ENCODE measurements around the gene CYP27B1.
A peak's percentile ranks its signal among the peaks of the same experiment; 100 is the strongest.

CYP27B1 gene

DNA sequence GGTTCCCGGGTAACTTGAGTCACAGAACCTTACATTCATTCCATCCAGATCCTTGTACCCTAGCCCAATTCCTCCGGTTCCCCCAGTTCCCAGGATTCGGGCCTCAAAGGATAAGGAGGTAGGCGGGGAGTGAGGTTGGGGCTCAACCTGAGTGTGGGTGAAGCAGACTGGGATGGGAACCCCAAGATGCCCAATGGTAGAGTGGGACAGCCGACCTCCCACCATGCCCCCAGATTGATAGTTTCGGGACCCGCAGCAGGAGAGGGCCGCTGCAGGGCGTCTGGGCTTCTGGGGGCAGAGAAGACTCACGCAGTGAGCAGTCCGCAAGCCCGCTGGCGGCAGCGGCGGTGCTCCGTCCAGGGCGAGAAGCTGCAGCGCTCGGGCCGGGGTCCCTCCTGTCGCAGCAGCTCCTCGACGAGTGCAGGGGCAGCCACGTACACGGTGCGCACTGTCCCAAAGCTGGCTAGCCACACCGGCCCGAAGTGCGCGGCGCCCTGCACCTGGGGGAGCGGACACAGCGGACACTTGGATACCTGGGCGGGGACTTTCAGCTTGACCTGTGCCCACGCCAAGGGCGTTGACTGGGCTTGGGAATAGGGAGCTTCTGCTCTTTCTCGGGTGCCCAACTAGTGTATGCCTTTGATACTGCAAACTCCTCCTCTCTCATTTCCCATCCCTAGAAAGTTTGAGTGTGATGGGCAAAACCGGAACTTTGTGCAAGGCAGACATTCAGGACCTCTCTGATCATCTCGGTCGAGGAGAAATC lies 997 bp downstream of the CYP27B1 start:
- H3K9ac ChIP-seq: no peak overlapping the region
- peak overlapping the region in 9 of 10 experiments; percentile 22 to 53 (median 33); a peak in 12 of 20 replicates for H3K4me3 ChIP-seq
- no peak overlapping the region for H3K27ac ChIP-seq

GRCh38 chr12:57765003-57765697 lies 1.7 kb downstream of the CYP27B1 start:
- Histone ChIP-seq H3K4me3 (peak overlapping the region in 9 of 10 experiments; percentile 22 to 53 (median 33); a peak in 17 of 20 replicates), H3K4me2 (peak overlapping the region; percentile 27 to 77 (median 61); a peak in 21 of 22 replicates), H3K27ac (no peak overlapping the region), H3K36me3 (peaks cover 18 to 43% (median 31%) of the 10 kb centered on the region in 11 experiments), H4K20me1 (peaks cover 0 to 93% (median 39%) of the 10 kb centered on the region in 11 experiments; a peak in 19 of 22 replicates), H3K4me1 (peaks cover 9 to 41% (median 29%) of the 10 kb centered on the region in 10 experiments), H3K27me3 (peaks cover 66 to 88% (median 79%) of the 10 kb centered on the region in 11 experiments), H3K9me3 (replicated peaks in 1 of 11) (peaks cover 0 to 7% (median 0%) of the 10 kb centered on the region in 11 experiments; a peak in 2 of 22 replicates), H3K9ac (0 out of 22 replicates have a peak overlapping the region, but pooled peaks of 1 of the 11 experiments have one; percentile 34)
- TF ChIP-seq Cebpa-rat (IDR thresholded peaks at IDR 0.05): no peak

More for the DNA sequence above, 997 bp downstream of the CYP27B1 start:
- Histone ChIP-seq H3K4me1 (peaks cover 13 to 49% (median 33%) of the 10 kb centered on the region in 10 experiments), H4K20me1 (peaks cover 0 to 94% (median 34%) of the 10 kb centered on the region in 11 experiments; a peak in 18 of 22 replicates), H3K9me3 (replicated peaks in 1 of 11) (peaks cover 0 to 7% (median 0%) of the 10 kb centered on the region in 11 experiments; a peak in 2 of 22 replicates), H3K36me3 (peaks cover 18 to 50% (median 36%) of the 10 kb centered on the region in 11 experiments), H3K4me2 (peak overlapping the region; percentile 27 to 77 (median 61); a peak in 19 of 22 replicates), H3K27me3 (peaks cover 66 to 82% (median 78%) of the 10 kb centered on the region in 11 experiments)
- TF ChIP-seq Cebpa-rat (IDR thresholded peaks at IDR 0.05): no peak

- Histone ChIP-seq H3K4me1 (peaks cover 9 to 36% (median 29%) of the 10 kb centered on the region in 10 experiments), H3K9ac (no peak overlapping the region), H3K27ac (no peak overlapping the region), H3K27me3 (peaks cover 66 to 88% (median 79%) of the 10 kb centered on the region in 11 experiments), H3K9me3 (replicated peaks in 1 of 11) (peaks cover 0 to 7% (median 0%) of the 10 kb centered on the region in 11 experiments; a peak in 2 of 22 replicates), H4K20me1 (peaks cover 3 to 93% (median 43%) of the 10 kb centered on the region in 11 experiments; a peak in 20 of 22 replicates), H3K4me3 (peak overlapping the region in 8 of 10 experiments; percentile 16 to 53 (median 34); a peak in 11 of 20 replicates), H3K36me3 (peaks cover 16 to 38% (median 27%) of the 10 kb centered on the region in 11 experiments), H3K4me2 (peak overlapping the region; percentile 27 to 77 (median 61); a peak in 20 of 22 replicates)
- no peak for TF ChIP-seq Cebpa-rat (IDR thresholded peaks at IDR 0.05)
Measured at GRCh38 chr12:57764662-57765002, 2.2 kb downstream of the CYP27B1 start.

GRCh38 chr12:57763881-57764661 lies 2.8 kb downstream of the CYP27B1 start:
- Histone ChIP-seq H3K9ac (no peak overlapping the region), H3K9me3 (replicated peaks in 1 of 11) (peaks cover 0 to 7% (median 0%) of the 10 kb centered on the region in 11 experiments; a peak in 2 of 22 replicates), H3K36me3 (peaks cover 12 to 32% (median 21%) of the 10 kb centered on the region in 11 experiments), H4K20me1 (peaks cover 3 to 91% (median 43%) of the 10 kb centered on the region in 11 experiments; a peak in 20 of 22 replicates), H3K27ac (no peak overlapping the region), H3K27me3 (peaks cover 66 to 91% (median 84%) of the 10 kb centered on the region in 11 experiments), H3K4me1 (peaks cover 9 to 33% (median 29%) of the 10 kb centered on the region in 10 experiments), H3K4me2 (peak overlapping the region in 1 of 11 experiments; percentile 67; a peak in 1 of 22 replicates), H3K4me3 (no peak overlapping the region; a peak in 1 of 20 replicates)
- no peak for TF ChIP-seq Cebpa-rat (IDR thresholded peaks at IDR 0.05)

GRCh38 chr12:57762463-57762862 lies 4.4 kb downstream of the CYP27B1 start:
- Histone ChIP-seq H3K9ac (no peak overlapping the region), H4K20me1 (peaks cover 3 to 82% (median 41%) of the 10 kb centered on the region in 11 experiments; a peak in 20 of 22 replicates), H3K36me3 (peaks cover 0 to 17% (median 11%) of the 10 kb centered on the region in 11 experiments; a peak in 16 of 22 replicates), H3K4me3 (no peak overlapping the region), H3K9me3 (replicated peaks in 1 of 11) (peaks cover 0 to 7% (median 0%) of the 10 kb centered on the region in 11 experiments; a peak in 2 of 22 replicates), H3K27me3 (peaks cover 67 to 92% (median 87%) of the 10 kb centered on the region in 11 experiments), H3K27ac (no peak overlapping the region), H3K4me2 (no peak overlapping the region), H3K4me1 (peaks cover 9 to 31% (median 28%) of the 10 kb centered on the region in 10 experiments)
- no peak for TF ChIP-seq Cebpa-rat (IDR thresholded peaks at IDR 0.05)

DNA sequence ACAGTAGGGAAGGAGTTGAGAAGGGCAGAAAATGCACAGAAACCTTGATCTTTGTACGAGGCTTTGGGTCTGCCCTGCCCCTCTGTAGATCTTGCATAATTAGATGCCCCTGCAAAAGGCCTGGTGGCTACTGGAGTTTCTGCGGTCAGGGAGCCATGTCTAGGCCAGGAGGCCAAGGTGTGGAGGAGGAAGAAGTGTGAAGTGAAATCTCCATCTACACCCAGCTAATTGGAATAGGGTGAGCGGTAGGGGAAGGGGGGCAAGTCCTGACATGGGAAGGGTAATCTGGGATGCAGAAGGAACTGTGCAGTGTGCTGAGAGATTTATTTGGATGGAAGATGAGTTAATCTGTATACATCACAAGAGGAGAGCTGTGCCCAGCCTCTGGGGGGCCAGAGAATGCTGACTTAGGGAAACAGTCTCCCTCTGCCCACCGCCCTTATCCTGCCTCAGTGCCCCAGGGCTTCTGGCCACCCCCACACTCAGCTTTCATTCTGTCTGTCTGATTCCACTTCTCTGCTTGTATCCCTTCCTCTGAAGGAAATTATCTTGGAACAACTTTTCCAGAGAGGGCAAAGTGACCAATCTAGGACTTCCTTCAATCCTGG lies 5.4 kb downstream of the CYP27B1 start:
- H3K9ac ChIP-seq: no peak overlapping the region
- TF ChIP-seq Cebpa-rat (IDR thresholded peaks at IDR 0.05): no peak
- H3K27ac ChIP-seq: no peak overlapping the region
- peaks cover 3 to 77% (median 33%) of the 10 kb centered on the region in 11 experiments; a peak in 20 of 22 replicates for H4K20me1 ChIP-seq
- peaks cover 64 to 92% (median 87%) of the 10 kb centered on the region in 11 experiments for H3K27me3 ChIP-seq
- H3K4me2 ChIP-seq: no peak overlapping the region
- peaks cover 14 to 28% (median 24%) of the 10 kb centered on the region in 10 experiments for H3K4me1 ChIP-seq
- no peak overlapping the region for H3K4me3 ChIP-seq
- peaks cover 0 to 7% (median 0%) of the 10 kb centered on the region in 11 experiments; a peak in 2 of 22 replicates for H3K9me3 ChIP-seq (replicated peaks in 1 of 11)
- H3K36me3 ChIP-seq: peaks cover 0 to 18% (median 6%) of the 10 kb centered on the region in 11 experiments; a peak in 10 of 22 replicates

GRCh38 chr12:57760347-57760982 lies 6.4 kb downstream of the CYP27B1 start:
- H3K27ac ChIP-seq: no peak overlapping the region
- H3K36me3 ChIP-seq: peaks cover 0 to 18% (median 6%) of the 10 kb centered on the region in 11 experiments; a peak in 10 of 22 replicates
- no peak overlapping the region for H3K4me3 ChIP-seq
- peaks cover 23 to 27% (median 25%) of the 10 kb centered on the region in 10 experiments for H3K4me1 ChIP-seq
- no peak overlapping the region for H3K4me2 ChIP-seq
- H3K9me3 ChIP-seq (replicated peaks in 1 of 11): peaks cover 0 to 7% (median 0%) of the 10 kb centered on the region in 11 experiments; a peak in 1 of 22 replicates
- TF ChIP-seq Cebpa-rat (IDR thresholded peaks at IDR 0.05): no peak
- H4K20me1 ChIP-seq: peaks cover 3 to 77% (median 22%) of the 10 kb centered on the region in 11 experiments; a peak in 19 of 22 replicates
- H3K9ac ChIP-seq: no peak overlapping the region
- peaks cover 59 to 92% (median 87%) of the 10 kb centered on the region in 11 experiments for H3K27me3 ChIP-seq

All from BLaER1 treated with 17β-estradiol and CSF1 and Interleukin-3, amounts not matched to agents 10 nM and 100 nM (cell line).